DND-41 (cell line): ENCODE measurements around the gene HOXA3.

ENCODE experiments used
- CTCF ChIP-seq: IDR thresholded peaks from 2 replicates; pipeline ENCODE4 v1.5.1; 2012; ENCODE audit warnings: borderline replicate concordance, low read length, moderate library complexity, mild to moderate bottlenecking; ENCODE audit not compliant: poor library complexity, severe bottlenecking; ENCODE audit errors: extremely low read depth
- EZH2 ChIP-seq: IDR thresholded peaks from 3 replicates; pipeline ENCODE4 v1.6.1; 2012; ENCODE audit warnings: borderline replicate concordance, low read depth, mild to moderate bottlenecking, moderate library complexity, low read length, inconsistent platforms; ENCODE audit not compliant: severe bottlenecking

GRCh38 chr7:27071622-27072390 lies 80.6 kb downstream of the HOXA3 start:
- no peak for TF ChIP-seq CTCF
- TF ChIP-seq EZH2, result no peak
